Stimulated activated CD8-positive, alpha-beta memory T cell treated with anti-CD3 and anti-CD28 coated beads, Interleukin-7, amount 100 ng/mL, for 24 hours (primary cell): ENCODE data around the gene GUCD1.

Experiments
- DNase-seq: peaks from one replicate; pipeline ENCODE4 v3.0.0-alpha.2; 2020; ENCODE audit warnings: low read depth

Gene GUCD1

GRCh38 chr22:24529898-24530297 is 25.0 kb downstream of the GUCD1 start:
- DNase-seq = no peak

GRCh38 chr22:24526191-24526590 is 28.7 kb downstream of the GUCD1 start:
- no peak for DNase-seq

DNA sequence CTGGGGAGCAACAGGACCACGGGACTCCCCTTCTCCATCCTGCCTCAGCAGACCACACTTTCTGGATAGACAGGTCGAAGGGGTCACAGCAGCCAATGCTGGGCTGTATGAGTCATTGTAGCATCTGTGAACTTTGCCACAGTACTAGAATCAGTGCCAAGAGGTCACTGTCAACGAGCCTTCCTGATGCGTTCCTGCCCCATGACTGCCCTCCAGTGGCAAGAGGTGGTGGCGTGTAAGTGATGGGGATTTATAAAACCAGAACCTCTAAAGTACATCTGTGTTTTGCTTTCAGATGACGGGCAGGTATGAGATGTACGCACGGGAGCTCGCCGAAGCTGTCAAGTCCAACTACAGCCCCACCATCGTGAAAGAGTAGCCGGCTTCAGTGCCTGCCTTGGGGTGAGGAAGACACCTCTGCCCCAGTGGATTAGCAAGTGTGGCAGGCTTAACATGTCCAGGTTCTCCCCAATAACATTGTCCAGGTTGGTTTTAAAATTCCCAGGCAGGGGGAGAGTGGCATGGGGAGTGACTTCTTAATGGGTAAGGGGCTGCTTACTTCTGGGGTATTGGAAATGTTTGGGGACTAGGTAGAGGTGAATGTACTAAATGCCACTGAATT is 29.4 kb downstream of the GUCD1 start:
- DNase-seq = peak; percentile 67

GRCh38 chr22:24523873-24524272 is 31.1 kb downstream of the GUCD1 start:
- no peak for DNase-seq

DNA sequence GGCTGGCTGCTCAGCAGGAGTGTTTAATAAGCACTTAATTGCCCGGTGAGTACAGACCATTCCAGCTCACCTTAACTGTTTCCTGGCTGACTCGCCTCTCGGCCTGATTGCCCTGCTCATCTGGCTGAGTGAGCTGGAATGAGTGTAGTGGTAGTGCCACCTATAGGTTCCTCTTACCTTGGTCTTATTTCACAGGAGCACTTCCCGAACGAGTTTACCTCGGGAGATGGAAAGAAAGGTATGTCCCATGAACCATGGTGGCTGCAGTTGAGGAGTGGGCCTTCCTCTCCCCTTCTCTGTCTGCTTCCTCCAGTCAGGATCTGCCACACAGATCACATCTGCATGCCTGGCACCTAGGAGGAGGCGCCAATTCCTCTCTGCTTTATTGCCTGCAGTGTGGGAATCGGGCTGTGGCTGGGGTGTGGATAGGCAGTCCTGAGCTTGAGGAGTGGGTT is 33.1 kb downstream of the GUCD1 start:
- DNase-seq = no peak

GRCh38 chr22:24519496-24519895 is 35.4 kb downstream of the GUCD1 start:
- no peak for DNase-seq

GRCh38 chr22:24518771-24519485 is 36.0 kb downstream of the GUCD1 start:
- DNase-seq = no peak

DNA sequence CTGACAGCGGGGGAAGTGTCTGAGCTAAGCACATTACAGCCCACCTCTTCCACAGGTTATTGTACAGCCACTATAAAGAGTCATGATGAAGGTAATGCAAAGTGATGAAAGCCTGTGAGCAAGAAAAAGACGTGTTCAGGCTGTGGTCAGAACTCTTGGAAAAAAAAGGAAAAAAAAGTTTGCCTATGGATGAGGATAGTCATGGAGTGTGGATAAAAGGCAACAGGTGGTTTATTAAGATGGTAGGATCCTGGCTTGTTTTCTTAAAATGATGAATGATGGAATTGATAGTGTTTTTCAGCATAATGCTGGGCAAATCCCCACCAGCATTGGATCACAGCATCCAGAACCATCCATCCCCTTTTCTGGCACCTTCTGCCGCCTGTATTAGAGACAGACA is 36.7 kb downstream of the GUCD1 start:
- DNase-seq = no peak

DNA sequence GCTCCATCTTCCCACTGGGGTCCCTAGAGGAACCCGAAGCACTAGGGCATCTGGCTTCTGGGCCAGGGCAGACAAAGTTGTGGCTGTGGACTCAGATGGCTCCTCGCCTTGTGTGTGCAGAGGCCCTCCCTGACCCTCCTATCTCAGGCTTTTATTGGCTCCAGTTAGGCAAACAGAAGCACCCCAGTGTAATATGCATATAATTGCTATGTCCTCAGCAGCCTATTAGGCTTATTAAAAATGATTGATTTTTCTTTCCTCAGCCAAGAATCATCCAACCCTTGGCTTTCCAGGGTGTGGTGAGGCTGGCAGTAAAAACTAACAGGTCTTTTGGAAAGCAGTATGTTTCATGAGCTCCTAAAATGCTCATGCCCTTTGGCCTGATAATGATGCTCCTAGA is 37.5 kb downstream of the GUCD1 start:
- no peak for DNase-seq

- DNase-seq = no peak
Observed at GRCh38 chr22:24516301-24516737, 38.6 kb downstream of the GUCD1 start.

DNA sequence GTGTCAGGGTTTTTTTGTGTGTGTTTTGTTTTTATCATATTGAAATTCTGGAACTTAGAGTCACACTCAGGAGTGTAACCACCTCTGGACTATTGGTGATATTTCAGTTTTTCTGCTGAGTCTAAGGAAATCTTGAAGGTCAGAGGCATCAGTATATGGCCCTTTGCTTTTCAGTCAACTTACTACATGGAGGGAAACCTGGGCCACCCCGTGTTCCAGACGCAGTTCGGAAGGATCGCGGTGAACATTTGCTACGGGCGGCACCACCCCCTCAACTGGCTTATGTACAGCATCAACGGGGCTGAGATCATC is 40.0 kb downstream of the GUCD1 start:
- DNase-seq = no peak

- no peak for DNase-seq
Observed at GRCh38 chr22:24514241-24515026, 40.5 kb downstream of the GUCD1 start.

DNA sequence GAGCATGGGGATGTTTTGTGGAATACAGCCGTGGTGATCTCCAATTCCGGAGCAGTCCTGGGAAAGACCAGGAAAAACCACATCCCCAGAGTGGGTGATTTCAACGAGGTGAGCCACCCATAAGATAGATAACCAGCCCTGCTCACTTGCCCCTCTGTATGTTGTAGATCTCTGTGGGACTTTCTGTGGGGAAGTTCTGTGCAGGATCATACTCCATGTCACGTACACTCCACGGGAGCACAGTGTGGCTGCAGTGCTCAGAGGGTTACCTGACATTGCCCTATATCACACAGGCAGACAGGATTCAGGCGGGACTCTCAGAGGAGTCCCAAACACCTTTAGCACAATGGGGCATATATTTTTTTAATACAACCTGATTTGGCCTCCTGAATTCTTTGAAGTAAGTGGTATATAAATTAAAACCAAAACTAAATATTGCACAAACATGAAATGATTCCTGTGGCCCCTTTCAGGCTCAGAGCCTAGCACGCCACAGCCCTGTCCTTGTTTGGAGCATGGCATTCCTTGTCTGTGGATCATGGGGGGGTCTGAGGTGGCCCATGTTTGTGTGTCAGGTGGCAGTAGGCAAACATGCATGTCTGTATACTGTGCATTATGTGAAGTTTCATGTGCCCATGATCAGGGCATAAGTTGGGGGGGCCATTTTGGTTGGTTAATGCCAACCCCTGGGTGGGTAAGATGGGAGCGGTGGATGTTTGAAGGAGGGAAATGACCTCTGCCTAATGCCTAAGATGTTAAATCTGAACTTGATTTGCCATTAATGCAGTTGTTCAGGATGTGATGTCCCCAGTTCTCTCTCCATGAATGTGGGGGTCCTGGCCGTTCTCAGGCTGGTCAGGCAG is 41.3 kb downstream of the GUCD1 start:
- DNase-seq = no peak

- no peak for DNase-seq
Observed at GRCh38 chr22:24512043-24512442, 42.9 kb downstream of the GUCD1 start.

GRCh38 chr22:24510637-24511625 is 44.0 kb downstream of the GUCD1 start:
- DNase-seq = no peak

GRCh38 chr22:24507716-24508115 is 47.2 kb downstream of the GUCD1 start:
- no peak for DNase-seq

GRCh38 chr22:24506802-24507438 is 48.0 kb downstream of the GUCD1 start:
- no peak for DNase-seq

DNA sequence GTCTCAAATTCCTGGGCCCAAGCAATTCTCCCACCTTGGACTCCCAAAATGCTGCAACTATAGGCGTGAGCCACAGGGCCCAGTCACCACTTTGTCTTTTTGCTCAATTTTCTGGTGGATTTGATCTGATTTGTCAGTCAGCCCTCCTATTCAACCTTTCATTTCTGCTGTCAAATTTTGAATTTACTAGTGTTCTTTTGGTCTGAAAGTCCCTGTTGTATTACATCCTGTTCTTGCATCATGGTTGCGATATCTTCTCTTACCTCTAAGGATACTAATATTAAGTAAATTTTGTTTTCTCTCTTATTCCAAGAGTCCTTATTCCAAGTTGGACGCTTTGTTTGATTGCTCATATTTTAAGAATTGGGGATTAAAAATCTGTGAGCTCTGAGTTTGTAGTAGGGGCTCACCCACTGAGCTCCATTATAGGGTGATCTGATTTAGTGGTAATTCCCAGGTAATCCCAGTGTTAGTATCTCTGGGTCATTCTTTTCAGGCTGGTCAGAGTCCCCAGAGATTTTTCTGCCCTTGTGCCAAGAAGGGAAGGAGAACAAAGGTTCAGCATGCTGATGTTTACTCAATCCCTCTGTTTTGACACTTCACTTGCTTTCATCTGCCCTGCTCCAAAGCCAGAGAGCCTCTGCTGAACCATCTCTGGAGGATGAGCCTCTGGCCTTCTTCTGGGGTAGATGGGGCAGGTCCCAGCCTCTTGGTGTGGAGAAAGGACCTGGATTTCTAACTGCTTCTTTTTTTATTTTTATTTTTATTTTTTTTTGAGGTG is 49.8 kb downstream of the GUCD1 start:
- DNase-seq = no peak

- DNase-seq = no peak
Observed at GRCh38 chr22:24504540-24504939, 50.4 kb downstream of the GUCD1 start.
